Ecto neural progenitor cell (in vitro differentiated cells): ENCODE results near the gene CSDE1.

Source experiments
- DNase-seq: peaks from one replicate; pipeline ENCODE4 v3.0.0-alpha.2; 2018; ENCODE audit warnings: low spot score

The CSDE1 gene

GRCh38 chr1:114701931-114702330 lies 55.9 kb downstream of the CSDE1 start:
- DNase-seq = no peak

GRCh38 chr1:114700036-114700600 lies 57.7 kb downstream of the CSDE1 start:
- DNase-seq = no peak

- DNase-seq = no peak
Measured at GRCh38 chr1:114696810-114697209, 61.0 kb downstream of the CSDE1 start.

DNA sequence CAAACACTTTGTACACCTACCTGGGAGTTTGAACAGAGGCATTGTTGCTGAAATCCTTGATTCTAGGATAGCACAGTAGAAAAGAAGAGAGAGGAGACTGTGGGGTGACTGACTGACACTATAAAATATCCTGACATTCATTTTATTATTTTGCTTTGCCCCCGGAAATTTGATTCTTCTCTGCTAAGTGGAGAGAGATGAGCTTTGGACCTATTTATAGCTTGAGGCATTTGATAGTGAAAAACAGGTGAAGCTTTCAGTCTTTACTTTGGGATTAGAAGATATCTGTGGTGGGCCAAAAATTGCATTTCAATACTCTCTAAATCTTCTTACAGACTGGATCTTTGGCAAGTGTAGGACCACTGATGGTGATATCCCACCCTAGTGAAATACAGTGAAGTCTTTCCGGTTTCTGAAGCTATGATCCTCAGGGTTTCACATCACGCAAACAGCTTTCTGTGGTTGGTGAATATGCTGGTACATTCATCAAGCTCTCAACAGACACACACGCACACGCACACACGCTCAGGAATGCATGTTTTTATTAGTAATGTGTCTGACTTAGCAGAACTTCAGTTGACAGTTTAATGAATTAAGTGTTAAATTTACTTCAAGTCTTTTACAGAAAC lies 62.2 kb downstream of the CSDE1 start, which contains the start of gene AMPD1:
Gene AMPD1, minus strand, starts transcription at position 117 of the 629 bp plus-strand sequence. Its CDS starts 75 bp downstream, at position 42.
- no peak for DNase-seq

DNA sequence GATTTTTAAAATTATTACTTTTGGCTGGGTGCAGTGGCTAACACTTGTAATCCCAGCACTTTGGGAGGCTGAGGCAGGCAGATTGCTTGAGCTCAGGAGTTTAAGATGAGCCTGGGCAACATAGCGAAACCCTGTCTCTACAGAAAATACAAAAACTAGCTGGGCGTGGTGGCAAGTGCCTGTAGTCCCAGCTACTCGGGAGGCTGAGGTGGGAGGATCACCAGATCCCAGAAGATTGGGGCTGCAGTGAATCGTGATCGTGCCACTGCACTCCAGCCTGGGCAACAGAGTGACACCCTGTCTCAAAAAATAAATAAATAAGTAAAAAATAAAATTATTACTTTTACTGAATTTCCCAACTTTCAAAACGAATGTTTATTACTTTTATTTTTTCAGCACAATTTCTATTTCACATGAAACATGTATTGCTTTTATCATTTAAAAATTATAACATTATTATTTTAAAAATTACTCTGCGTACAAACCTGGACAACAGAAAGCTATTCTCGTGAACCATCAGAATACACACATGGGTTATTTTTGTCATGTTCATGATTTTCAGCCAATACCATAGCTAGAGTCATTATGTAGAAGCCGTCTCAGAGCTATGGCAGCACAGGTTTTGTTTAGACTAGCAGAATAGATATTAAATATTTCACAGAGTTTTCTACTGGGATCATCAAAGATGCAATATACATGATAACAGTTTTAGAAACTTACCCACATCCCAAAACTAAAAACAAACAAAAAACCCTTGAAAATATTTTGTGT lies 63.1 kb downstream of the CSDE1 start:
- DNase-seq = no peak

- DNase-seq = no peak
Measured at GRCh38 chr1:114692947-114693346, 64.8 kb downstream of the CSDE1 start.

DNA sequence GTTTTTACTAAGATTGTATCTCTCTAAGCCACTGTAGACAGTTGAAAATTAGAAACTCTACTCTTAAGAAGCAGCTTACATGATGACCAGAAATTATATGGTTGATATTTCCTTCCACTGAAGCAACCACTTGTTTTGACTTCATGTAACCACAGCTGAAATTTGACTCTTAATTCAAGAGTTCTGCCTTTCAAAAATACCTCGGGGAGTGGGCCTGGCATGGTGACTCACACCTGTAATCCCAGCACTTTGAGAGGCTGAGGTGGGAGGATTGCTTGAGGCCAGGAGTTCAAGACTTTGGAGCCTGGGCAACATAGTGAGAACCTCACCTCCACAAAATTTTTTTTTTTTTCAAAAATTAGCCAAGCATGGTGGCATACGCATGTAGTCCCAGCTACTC lies 66.7 kb downstream of the CSDE1 start:
- DNase-seq = no peak

GRCh38 chr1:114690148-114690547 lies 67.6 kb downstream of the CSDE1 start:
- no peak for DNase-seq

DNA sequence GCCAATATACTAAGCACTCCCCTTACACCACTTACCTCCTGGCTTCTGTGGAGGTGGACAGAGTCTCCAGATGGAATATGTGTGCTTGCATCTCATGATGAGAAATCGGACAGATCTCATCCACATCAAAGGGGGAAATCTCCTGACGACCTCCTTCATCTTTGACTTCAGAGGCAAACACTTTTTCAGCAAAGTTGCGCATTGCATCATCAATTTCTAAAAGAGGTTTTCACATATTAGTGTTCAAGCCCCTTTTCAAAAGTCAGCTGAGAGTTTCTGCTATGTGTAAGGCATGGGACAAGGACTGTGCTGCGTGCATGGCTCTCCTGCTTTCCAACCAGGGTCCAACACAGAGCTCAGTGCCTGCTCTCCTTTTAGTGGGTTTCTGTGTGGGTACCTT lies 69.3 kb downstream of the CSDE1 start:
- no peak for DNase-seq

- DNase-seq = no peak
Measured at GRCh38 chr1:114685851-114686250, 71.9 kb downstream of the CSDE1 start.

DNA sequence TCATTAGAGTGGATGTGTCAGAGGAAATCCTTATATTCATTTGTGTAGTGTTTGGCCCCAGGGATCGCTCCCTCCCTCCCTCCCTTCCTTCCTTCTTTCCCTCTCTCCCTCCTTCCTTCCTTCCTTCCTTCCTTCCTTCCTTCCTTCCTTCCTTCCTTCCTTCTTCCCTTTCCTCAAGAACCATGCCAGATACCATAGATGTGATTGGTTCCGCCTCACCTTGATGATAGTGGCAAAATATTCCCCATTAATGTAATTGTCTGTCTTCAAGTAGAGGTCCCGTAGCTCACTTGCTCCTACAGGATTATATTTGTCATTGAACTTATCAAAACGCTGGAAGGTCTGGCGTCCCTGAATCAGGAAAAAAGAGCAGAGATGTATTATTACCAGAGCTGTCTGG lies 80.1 kb downstream of the CSDE1 start:
- no peak for DNase-seq

DNA sequence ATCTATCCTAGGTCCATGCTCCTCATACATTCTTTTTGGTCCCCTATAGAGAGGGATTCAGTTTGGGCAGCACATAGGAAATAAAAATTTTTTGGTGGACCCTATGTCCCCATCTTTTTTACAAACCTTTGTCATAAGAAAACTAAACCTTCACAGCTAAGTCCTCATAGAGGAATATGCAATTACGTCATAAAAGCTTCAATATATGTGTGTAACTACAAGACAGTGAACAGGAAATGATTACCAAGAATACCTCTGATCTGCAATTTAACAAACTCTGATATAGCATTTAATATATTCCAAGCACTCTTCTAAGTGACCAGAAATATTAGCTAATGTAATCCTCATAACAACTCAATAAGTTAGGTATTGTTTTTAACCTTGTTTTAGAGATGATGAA lies 81.7 kb downstream of the CSDE1 start:
- no peak for DNase-seq

- no peak for DNase-seq
Measured at GRCh38 chr1:114671939-114672275, 85.9 kb downstream of the CSDE1 start.

DNA sequence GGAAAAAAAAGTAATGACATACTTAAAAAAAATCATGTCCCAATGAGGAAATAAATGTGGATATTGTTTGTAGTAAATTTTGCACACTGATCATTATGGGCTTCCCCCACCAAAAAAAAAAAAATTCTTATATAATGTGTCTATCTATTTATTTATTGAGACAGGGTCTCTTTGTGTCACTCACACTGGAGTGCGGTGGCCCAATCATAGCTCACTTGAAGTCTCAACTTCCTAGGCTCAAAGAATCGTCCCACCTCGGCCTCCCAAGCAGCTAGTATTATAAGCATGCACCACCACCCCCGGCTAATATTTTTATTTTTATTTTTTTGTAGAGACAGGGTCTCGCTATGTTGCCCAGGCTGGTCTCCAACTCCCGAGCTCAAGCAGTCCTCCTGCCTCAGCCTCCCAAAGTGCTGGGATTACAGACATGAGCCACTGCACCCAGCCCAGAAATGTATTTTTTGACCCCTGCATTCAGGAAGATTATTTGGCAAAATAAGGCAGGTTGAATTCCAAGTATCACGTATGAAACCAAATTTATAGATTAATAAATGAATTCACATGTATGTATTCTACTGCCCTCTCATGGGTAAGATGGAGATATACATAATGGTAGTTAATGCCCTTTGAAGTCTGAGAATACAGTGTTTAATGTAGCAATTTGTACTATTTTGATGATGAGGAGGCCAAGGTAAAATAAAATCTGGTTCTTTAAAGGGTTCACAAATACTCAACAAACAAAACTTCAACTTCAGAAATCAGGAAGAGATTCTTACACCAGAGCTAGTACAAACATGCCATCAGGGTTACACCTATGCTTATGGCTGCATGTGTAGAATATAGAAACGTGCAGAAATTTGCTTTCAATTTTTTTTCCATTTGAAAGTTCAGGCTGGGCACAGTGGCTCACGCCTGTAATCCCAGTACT lies 86.5 kb downstream of the CSDE1 start:
- DNase-seq = no peak

DNA sequence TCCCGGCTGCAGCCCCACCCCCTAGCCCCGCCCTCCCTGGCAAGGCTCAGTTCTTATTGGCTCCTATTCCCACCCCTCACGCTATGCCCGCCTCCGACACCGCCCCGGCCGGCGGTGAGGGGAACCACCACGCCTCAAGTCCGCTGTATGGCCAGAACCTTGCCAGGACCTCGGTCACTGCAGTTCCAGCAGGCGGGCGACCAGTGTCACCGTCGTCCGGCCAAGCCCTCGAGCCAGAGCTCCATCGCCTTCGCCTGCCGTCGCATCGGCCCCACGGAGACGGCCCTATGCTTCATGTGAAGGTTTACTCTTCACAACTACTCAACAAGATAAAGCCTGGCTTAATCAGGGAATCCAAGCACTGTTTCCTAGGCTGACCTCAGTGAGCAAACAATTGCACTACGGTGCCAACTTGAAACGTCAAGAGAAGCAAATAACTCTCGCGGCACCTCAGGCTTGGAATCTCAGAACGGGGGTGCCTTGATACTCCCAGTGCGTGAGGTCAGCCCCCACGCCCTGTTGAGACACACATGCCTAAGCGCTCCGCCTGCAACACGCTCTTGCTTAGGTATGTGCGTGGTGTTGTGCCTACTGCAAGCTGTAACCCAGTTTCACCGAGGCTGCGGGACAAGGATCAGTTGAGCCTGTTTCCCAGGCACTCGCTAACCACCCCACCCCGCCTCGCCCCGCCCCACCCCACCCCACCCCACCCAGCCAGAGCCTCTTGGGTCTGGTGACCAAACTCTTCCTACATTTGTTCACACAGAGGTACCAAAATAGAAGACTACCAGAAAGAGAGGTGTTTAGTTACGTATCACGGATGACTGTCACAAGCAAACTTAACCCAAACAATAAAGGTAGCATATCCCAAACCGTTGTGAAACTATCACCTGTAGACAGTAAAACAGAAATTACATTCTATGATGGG lies 87.4 kb downstream of the CSDE1 start:
- peak; percentile 94 for DNase-seq

GRCh38 chr1:114669562-114670082 lies 88.2 kb downstream of the CSDE1 start, which contains the start of gene DENND2C:
Gene DENND2C (minus strand): TSS chr1:114670049. CDS start chr1:114625984, 44,065 bp downstream.
- DNase-seq = no peak

- DNase-seq = no peak
Measured at GRCh38 chr1:114668784-114669561, 88.8 kb downstream of the CSDE1 start.

DNA sequence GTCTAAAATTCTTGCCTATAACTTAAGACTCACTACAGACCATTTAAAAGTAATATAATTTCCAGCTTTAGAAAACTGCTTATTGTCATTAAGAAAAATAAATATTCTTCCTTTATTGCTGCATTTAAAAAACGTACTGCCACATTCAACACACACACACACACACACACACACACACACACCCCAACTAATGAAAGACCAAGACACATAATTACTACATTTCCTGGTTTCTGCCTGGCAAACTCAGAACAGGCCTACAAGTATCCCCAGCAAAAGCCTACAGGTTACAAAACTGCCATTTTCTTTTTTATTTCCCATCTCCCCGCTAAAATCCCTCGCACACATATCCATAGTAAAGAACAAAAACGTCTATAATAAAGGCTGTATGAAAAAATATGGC lies 89.4 kb downstream of the CSDE1 start:
- no peak for DNase-seq

GRCh38 chr1:114666954-114667353 lies 90.8 kb downstream of the CSDE1 start:
- DNase-seq = no peak
